Forelimb muscle (tissue), 1 donor: ENCODE data around the gene UBE2H. TPM values are rescaled to one million over a fixed set of nuclear protein-coding genes. Genes with fewer than 3 reads are reported as not detected.
"Not testable (repeated sequence)": the region's sequence is repeated elsewhere in the genome, so short reads cannot be mapped to it uniquely, and the experiment has no call there.

ENCODE experiments used
- DNase-seq: peaks from one replicate; pipeline ENCODE4 v3.0.0-alpha.2; 2013; ENCODE audit warnings: low read depth
- polyA plus RNA-seq: library from polyadenylated mRNA; unstranded; fragments of 120-200 nt; gene quantifications from one replicate; pipeline ENCODE4 v1.2.1, GENCODE V29; 2013; ENCODE audit not compliant: insufficient read length

Gene UBE2H
- polyA plus RNA-seq, 1 donor, result 96.2 TPM

DNA sequence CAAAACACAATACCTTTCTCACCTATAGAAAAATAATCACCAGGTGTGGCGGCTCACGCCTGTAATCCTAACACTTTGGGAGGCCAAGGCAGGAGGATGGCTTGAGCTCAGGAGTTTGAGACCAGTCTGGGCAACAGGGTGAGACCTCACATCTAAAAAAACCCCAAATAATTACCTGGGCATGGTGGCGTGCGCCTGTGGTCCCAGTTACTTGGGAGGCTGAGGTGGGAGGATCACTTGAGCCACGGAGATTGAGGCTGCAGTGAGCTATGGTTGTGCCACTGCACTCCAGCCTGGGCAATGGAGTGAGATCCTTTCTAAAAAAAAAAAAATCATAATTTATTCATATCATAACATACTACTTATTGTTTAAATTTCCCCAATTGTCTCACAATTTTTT, 129.6 kb downstream of the UBE2H start:
- not testable (repeated sequence) for DNase-seq

DNA sequence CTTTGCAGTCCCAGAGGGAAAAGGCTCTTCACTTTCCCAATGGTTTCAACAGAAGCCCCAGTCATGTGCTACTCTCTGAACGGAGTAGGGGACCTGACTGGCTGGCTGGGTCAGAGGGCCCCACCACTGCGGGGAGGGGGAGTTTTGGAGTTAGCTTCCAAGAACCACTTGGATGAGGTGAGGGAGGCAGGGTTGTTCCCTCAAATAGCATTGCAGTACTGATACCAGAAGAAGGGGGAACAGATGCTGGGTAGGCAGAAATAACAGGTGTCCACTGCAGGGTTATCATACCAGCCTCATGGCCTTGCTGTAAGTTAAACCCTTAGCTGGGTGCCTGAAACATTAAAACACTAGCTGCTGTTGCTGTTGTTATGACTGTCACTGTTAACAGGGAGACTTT, 131.3 kb downstream of the UBE2H start:
- no peak for DNase-seq

- DNase-seq, result no peak
Observed at GRCh38 chr7:129816742-129817141, 136.0 kb downstream of the UBE2H start.

DNA sequence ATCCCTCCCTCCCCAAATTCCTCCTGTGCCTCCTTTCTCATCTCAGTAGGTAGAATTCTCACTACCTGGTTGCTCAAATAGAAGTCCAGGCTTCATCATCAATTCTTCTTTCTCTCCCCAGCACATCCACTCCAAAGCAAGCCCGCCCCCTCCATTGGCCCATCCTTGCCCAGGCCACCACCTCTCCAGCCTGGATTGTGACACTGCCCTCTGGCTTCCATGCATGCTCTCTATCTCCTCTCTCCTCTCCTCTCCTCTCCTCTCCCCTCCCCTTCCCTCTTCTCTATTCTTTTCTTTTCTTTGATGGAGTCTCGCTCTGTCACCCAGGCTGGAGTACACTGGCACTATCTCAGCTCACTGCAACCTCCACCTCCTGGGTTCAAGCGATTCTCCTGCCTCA, 144.9 kb downstream of the UBE2H start:
- DNase-seq, result no peak

- no peak for DNase-seq
Observed at GRCh38 chr7:129804890-129805719, 147.7 kb downstream of the UBE2H start.

DNA sequence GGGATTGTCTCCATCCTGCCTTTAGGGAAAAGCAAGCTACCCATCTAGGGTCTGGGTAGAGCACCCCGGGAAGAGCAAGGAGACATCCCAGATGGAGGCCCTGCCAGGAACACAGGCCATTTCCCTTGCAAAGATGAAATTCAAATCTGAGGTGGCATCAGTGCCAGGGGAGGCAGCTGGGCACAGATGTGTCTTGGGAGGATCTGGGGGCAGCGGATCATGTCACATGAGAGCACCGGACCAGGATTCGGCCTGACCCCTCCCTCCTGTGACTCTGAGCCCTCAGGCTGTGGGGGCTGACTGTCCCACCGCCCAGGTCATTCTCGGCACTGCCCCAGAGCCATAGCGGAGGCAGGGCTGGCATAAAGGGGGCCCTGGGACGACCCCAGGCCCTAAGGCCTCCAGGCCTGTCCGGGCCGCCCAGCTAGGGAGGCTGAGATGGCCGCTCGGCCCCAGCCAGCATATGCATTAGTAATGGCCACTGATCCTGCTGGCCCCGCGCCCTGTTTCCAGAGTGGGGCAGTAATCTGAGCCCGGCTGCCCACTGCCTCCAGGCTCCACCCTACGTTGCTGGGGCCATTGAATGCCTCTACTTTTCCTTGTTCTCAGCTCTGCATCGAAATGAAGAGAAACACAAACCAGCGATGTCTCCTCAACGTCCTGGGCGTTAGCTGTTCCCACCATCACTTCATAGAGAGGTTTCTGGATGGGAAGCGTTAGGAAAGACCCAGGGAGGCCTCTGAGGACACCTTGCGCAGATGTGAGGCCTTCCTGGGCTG, 148.5 kb downstream of the UBE2H start:
- no peak for DNase-seq

GRCh38 chr7:129803546-129804081, 149.1 kb downstream of the UBE2H start:
- DNase-seq, result no peak

DNA sequence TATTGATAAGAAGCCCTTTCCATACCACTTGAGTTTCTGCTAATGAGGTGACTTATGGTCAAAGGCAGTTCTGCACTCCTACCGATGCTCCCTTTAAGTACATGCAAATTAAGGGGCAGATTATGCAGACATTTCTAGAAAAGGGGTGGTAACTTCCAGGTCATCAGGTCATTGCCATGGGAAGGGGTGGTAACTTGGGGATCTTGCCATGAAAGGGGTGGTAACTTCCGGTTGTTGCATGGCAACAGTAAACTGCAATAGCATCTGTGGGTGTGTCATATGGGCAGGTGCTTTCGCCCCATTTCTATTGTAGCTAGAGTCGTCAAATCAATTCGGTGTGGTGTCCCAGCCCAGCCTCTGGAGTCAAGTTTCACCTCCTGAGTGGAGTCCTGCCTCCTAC, 150.9 kb downstream of the UBE2H start:
- no peak for DNase-seq

- no peak for DNase-seq
Observed at GRCh38 chr7:129800901-129801300, 151.9 kb downstream of the UBE2H start.

- no peak for DNase-seq
Observed at GRCh38 chr7:129799350-129799955, 153.3 kb downstream of the UBE2H start.

GRCh38 chr7:129798616-129799349, 154.0 kb downstream of the UBE2H start:
- DNase-seq, result no peak

DNA sequence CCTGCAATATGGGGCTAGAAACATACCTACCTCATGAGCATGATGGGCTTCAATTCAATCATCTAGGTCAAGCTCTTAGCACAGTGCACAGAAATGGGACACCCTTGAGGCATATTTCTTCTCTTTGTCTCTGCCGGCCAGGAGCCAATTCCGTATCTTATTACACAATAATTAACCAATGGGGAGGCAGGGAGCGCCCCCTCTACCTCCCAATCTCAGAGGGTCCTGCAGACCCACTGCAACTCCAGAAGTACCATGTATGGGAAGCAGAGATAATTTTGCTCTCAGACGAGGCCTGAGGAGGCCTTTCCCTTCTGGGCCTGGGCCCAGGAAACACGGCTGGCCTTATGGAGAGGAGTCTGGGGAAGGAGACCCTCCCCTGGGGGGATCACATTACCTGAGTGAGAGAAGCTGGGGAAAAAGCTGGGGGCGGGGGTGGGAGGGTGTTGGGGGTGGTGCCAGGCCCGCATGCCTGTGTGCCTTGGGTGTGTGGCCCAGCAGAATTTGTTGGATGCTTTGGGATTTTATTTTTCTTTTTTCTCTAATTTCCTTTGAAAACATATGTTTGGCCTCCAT, 155.5 kb downstream of the UBE2H start:
- no peak for DNase-seq

DNA sequence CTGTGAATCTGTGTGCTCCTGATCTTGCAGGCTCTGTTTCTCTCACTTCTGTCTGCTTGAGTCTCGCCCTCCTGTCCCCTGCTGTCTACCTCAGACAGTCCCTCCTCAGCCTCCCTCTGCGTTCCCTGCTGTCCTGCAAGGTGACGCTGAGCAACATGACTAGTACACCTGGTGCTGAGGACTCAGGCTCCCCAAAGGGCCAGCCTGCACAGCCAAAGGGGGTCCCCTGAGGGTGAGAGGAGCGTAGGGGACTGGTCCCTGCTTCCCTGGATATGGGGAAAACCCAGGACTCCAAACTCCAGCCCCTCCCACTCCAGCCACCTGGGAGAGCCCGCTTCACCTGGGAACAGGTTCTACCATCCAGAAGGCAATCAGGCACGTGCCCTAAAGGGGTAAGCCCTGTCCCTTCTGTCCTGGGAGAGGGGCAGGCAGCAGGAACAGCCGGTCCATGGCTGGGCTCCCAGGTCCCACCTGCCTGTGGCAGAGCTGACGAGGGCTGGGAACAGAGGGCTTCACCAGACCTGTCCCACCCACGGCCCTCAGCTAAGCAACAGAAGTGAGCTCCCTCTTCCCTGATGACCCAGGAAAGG, 156.5 kb downstream of the UBE2H start:
- no peak for DNase-seq

- not testable (repeated sequence) for DNase-seq
Observed at GRCh38 chr7:129794461-129794860, 158.3 kb downstream of the UBE2H start.

DNA sequence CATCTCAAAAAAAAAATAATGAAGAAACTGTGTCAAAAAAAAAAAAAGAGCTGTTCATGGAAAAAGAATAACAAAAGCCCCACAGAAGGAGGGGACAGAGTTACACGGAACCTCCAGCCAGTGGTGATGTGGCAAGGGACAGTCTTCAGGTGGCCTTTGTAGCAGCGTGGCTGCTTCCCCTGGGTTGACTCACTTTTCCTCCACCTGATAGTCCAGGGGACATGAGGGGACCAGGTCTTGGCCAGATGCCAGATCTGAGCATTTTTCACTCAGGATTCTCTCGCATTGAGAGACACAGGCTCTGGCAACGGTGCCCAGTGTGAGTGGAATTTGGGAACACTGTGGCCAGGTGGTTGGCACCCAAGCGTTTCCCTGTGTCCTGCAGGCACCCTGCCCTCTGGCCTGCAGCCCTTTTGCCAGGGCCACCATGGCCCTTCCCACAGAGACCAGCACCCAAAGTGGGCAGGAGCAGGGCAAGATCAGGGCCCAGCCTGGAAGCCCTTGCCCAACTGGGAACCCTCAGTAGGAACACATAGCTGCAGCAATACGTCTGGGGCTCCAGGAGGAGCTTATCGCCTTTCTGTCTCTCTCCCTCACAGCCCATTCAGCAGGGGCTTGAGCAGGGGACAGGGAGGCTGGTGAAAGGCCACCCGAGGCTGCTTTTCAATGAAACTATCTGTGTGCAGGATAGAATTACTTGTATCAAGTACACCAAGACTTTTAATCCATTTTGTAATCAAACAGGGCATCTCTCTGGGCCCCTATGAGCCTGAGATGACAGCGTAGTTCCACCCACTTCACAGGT, 159.1 kb downstream of the UBE2H start:
- DNase-seq, result no peak

- DNase-seq, result no peak
Observed at GRCh38 chr7:129792721-129793120, 160.0 kb downstream of the UBE2H start.

DNA sequence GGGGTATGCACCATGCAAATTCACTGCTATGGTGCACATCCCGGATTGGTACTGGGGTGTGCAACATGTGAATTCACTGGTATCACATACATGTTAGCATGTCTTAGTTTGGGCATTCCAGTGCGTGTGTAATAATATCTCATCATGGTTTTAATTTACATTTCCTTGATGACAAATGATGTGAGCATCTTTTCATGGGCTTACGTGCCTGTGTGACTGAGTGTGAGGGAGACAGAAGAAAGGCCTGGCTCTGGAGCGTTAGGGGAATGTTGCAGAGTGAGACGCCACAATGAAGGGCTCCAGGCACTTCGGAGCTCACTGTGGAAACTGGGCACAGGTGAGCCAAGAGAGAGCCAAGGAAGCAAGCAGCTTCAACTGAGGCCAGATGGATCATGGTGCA, 162.6 kb downstream of the UBE2H start:
- no peak for DNase-seq

DNA sequence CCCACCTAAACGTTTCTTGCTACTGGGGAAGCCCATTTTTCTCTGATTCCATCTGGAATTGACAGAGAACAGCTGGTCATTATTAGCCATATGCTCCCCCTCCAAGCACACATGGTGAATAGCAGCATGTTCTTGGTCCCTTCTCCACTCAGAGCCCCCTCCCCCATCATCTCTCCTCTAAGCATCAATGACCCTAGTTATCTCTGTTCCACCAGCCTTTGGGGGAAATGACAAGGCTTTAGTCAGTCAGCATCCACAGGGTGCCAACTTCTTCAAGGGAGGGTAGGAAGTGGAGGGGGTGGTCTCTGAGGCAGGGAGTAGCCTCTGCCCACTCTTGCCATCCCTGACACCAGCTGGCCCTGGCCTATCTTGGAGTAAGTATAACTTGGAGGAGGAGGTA, 163.1 kb downstream of the UBE2H start:
- DNase-seq, result no peak

DNA sequence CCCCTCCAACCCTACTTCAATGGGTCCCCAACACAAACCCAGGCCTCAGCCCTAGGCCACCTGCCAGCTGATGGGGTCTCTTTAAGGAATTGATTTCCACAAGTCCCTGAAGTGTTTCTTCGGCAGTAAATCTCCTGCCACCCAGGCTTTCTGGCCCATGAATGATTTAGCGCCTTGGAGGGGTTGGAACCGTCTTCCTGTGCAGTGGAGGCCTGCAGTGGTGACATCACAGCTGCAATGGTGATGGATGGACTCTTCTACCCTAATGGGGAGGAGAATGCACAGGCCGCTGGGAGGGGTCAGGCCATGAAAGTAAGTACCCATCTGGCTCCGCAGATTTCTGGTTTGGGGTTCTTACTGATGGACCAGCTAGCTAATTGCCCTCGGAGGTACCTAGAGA, 163.8 kb downstream of the UBE2H start:
- DNase-seq, result no peak
